Activated CD4-positive, alpha-beta T cell treated with anti-CD3 and anti-CD28 coated beads for 1 hour (primary cell): ENCODE results near the gene TTC21B.

Source experiments
- DNase-seq: peaks from one replicate; pipeline ENCODE4 v3.0.0-alpha.2; 2020

Gene TTC21B

DNA sequence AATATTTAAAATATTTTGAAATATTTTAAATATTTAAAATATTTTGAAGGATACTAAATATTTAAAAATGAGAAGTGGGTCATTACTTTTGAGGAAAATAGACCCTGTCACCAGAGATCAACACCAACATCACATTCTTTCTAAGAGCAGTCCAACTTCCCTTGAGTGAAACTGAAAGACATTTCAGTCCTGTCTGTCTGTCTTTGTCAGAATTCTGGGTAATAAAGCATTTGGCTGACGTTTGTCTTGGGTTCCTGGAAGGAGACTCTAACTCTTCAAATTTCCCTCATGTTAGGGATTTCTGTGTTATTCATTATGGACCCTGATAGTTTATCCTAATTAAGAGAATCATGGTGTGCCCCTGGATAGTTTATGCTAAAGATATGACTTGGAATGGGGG lies 32.8 kb downstream of the TTC21B start:
- no peak for DNase-seq

DNA sequence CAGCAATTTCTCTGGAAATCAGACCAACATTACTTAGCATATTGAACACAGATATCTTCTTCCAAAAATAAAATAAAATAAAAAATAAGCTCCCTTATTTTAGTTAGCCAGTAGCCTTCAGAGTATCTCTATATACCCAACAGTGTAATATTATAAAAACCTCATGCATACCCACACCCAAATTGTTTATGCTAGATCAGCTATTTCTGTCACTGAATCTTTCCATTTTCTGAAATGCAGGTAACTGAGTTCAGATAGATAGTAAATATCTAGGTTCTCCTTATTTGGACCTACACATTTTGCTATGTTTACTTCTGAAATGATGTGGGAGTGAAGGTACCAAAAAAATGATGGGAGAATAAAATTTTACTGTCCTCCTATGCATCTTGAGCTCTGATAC lies 39.9 kb downstream of the TTC21B start:
- no peak for DNase-seq

DNA sequence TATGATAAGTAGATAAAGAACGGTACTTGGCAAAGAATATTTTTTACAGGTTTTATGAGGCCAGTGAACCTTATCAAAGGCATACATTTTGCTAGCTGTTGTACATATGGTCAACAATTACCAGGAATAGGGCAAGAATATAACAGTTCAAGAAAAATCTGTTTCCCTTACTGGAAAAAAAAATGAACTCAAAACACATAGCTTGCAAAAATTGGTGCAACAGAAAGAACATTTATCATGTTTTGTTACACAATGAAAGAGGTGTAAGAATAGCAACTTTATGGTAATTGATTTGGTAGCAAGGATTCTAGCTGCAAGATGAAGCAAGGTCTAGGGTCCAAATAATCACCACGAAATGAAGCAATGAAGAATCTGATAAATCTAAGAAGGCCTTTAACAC lies 41.6 kb downstream of the TTC21B start:
- DNase-seq: no peak

DNA sequence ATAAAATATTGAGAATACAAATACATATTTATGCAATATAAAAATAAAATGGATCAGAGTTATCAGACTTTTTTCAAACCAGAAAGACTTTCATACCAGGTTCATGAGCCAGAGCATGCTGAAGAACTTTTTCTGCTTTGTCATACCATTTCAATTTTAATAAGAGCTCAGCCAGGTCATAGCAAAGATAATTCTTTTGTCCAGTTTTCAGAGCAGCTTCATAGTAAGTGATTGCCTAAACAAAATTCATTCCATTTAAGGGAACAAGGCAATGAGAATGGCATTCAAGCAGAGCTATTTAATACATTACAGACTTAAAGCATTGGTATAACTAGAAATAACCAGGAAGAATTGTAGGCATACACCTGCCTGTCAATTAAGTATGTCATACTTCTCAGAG lies 42.3 kb downstream of the TTC21B start:
- DNase-seq: no peak

DNA sequence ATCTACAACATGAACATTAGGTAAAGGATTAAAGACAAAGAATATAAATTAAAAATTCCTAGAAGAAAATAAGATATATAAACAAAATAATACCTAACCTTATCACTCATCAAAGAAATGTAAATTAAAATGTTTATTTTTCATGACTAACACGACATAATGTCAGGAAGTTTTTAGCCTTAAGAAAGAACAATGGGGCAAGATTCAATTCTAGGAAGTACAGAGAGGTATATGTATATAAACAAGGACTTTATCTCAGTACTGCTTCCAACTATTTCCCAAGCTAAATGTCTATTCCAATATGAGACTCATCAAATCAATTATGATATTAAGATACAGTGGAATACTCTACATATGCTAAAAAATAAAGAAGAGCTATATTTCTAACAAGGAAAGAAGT lies 44.1 kb downstream of the TTC21B start:
- DNase-seq: no peak

DNA sequence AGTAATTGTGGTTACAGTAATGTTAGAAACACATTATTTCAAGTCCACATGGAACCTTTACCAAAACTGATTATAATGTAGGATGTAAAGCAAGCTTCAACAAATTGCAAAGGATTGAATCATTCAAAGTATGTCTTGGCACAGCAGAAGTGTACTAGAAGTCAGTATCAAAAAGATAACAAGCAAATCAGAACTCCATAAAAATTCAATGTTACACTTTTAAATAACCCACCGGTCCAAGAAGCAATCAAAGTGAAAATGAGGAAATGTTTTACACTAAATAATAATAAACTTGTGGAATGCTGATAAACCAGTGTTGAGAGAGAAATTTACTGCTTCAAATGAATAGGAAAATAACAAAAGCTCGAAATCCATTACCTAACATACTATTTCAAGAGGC lies 47.7 kb downstream of the TTC21B start:
- no peak for DNase-seq

DNA sequence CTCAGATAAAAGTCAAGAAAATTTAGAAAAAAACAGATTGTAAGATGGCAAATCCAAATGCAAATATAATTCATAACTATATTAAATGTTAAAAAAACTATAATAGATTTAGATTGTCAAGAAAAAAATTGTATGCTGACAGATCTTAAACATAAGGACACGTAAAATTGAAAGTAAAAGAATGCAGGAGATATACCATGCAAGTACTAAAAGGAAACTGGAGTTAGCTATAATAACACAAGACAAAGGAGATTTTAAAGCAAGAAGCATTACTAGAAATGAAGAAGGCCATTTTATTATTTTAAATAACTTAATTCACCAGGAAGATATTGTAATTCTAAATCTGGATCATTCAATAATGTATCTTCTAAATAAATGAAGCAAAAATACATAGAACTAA lies 48.3 kb downstream of the TTC21B start:
- no peak for DNase-seq

DNA sequence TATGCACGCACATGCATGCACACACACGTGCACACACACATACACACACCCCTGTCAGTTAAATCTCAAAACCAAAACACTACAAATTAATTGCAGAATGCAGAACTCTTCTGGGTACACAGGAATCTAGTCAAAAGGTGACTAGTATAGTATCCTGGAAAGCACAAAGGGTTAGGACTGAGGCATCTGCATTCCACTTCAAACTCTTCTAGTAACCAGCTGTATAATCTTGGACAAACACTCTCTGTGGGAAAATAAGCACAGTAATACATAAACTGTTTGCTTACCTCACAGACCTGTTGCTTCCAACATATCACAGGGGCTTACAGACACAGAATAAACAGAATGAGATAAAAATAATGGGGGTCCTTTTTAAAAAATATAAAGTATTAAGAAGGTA lies 49.1 kb downstream of the TTC21B start:
- DNase-seq: no peak

DNA sequence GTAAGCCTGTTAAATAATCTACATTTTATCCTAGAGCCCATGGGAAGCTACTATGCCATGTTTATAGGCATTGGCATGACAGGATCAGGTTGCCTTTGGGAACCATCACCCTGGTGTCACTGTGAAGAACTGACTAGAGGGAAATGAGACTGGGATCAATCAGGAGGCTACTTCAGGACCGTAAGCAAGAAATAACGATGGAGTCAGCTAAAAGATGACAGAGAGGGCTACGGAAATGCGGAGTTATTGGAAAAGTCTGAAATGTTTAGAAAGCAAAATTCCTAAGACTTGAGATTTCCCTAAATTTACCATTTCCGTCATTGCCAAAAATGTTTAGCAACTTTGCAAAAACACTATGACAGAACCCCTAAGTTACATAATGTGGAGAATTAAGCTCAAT lies 50.2 kb downstream of the TTC21B start:
- no peak for DNase-seq

DNA sequence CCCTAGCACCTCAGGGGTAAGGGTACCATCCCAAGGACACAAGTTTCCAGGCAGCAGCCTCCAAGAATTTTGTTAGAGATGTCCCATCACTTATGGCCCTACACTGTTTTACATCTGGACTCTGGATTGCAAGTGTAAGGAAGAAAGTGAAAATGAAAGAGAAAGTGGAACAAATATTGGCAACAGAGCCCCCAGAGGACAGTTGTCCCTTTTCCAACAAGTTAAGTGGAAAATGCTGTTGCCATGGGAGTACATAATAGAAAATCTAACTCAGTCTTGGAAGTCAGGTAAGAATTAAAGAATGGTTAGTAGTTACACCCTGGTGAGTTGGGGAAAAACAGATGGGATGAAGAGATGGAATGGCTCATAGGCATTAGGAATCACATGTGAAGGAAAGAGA lies 50.6 kb downstream of the TTC21B start:
- no peak for DNase-seq

DNA sequence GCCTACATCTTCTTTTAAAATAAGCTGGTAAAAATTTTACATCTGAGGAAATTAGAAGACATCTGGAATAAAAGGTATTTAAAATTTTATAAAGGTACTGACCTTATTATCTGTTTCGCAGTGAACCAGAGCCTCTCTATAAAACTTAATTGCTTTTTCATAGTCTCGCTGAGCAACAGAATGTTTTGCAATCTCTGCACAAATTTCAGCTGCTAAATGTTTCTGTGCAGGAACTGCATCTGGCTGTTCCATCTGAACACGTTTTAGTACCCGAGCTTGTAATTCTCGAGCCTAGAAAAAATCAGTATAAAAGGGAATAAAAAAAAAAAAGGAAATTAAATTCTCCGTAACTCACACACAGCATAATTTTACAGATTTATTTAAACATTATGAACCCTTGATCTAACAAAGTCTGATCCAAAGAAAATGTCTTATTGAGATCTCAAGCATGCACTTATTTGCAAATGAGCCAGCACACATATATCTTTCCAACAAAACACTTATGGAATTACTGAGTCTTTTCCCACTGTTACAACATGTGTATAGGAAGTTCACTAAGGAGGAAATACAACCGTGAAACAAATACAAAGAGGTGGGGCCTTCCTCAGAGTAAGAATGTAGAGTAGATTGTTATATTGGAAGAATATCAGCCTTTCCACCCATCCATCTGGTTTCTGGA lies 51.8 kb downstream of the TTC21B start:
- DNase-seq: no peak

DNA sequence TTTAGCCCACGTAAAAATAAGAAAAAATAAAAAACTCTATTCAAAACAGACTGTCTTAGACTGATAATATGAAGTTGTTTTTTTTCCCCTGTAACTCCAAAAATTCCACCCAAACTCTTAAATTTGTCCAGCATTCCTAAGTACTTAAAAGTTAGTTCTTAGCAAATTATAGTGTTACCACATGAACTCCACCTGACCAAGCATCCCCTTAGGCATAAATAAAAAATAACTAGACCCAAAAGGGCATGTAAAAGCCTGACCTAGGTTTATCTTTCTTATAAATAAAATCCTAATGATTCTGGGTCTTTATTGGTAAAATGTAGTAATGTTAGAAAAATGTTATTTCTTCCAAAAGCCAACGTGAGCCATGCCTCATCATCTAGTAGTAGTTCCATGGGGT lies 54.3 kb downstream of the TTC21B start:
- DNase-seq: no peak

DNA sequence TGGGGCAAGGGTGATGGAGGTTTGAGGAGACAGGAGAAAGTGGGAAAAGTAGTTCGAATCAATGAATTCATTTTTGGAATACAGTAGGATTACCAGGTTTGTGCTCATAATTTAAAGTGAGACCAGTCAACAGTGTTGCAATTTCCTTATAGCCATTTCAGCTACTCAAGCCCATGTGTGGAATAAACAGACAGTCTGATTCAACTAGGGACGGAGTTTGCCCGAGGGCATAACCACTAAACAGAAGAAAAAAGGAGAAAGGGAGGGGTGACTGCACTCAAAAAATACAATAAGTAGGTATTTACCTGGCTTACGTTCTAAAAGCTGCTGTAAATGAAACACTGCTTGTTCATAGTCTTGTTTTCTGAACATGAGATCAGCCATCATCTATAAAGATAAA lies 55.2 kb downstream of the TTC21B start:
- DNase-seq: no peak

DNA sequence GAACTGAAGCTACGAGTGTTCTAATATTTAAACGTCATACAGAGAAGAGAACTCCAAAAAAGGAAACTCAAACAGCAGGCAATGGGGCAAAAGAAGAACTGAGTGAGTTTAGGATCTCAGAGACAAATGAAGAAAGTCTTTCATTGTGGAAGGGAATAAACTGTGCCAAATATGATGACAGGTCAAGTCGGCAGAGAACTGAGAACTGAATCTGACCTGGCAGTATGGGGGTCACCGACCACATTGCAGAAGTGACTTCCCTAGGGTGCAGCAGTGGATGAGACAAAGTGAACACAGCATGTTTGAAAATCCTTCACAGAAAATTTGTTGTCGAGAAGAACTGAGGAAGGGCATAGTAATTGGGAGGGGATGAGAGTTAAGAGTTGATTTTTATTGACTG lies 55.9 kb downstream of the TTC21B start:
- no peak for DNase-seq

DNA sequence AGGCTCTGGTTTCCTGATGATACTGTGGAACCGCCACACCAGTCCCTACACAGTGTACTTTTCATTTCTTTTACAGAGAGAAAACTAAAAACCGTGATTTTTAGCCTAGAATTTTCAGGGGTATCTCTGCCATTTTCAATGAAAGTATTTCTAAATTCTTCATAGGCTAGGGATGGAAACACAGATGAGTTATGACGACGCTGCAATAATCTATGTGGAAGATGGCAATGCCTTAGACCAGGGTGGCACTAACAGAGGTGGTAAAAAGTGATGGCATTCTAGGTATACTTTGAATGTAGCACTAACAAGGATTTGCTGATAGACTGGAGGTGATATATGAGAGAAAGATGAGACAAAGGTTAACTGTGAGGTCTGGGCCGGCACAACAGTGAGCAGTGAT lies 56.5 kb downstream of the TTC21B start:
- DNase-seq: no peak

DNA sequence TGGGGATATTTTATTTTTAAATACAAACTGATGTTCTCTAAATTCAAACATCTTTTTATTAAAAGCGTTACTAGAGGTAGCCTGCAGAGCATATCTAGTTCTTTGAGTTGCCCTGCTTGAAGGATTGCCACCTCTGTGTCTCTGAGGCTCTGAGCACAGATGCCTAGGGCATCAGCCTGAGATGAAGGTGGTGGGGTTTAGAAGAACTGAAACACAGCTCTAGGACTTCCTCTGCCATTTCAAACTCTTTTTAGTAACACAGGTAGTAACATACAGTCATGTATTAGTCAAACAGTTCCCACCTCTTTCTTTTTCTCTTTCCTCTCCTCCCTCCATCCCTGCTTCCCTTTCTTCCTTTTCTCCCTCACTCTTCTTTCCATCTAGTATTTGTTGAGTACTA lies 57.6 kb downstream of the TTC21B start:
- DNase-seq: no peak

DNA sequence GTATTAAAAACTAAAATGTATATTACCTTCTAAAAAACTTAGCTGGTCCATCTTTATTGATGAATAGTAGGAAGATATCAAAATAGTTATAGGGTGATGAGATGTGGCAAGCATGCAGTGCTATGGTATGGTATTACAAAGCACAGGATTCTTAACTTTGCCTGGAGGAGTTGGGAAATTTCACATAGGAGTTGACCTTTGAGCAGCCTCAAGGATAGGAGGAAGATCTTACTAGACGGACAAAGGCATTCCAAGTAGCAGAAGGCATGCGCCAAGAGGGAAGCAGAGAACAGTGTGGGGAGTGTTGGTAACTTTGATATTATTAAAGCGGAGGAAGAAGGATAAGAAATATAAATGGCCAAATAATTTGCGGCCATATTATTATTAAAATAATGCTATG lies 60.0 kb downstream of the TTC21B start:
- DNase-seq: no peak

DNA sequence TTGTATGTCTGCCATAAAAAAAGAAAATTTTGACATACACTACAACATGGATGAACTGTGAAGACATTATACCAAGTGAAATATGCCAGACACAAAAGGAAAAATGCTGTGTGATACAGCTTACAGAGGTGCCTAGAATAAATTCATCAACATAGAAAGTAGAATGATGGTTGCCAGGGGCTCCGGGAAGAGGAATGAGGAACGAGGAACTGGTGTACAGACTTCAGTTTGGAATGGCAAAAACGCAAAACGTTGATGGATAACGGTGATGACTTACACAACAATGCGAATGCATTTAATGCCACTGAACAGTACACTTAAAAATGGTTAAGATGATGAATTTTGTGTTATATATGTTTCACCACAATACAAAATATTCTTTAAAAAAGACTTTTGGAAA lies 61.0 kb downstream of the TTC21B start:
- DNase-seq: no peak

DNA sequence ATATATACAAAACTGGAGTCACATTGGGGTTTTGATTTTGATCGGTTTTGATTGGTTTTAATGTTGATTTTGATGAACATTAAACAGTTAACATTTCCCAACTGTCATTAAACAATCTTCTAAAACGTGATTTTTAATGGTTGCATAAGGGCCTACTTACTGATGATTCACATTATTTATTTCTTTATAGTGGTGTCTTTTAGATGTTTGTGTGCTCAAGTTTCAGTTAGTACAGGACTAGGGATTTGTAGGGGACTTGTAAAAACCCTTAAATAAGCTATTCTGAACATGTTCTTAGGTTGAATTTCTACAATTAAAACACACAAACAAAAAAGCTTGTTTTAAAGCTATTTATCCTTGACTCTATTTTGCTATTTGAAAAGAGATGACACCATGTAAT lies 61.6 kb downstream of the TTC21B start:
- DNase-seq: no peak

DNA sequence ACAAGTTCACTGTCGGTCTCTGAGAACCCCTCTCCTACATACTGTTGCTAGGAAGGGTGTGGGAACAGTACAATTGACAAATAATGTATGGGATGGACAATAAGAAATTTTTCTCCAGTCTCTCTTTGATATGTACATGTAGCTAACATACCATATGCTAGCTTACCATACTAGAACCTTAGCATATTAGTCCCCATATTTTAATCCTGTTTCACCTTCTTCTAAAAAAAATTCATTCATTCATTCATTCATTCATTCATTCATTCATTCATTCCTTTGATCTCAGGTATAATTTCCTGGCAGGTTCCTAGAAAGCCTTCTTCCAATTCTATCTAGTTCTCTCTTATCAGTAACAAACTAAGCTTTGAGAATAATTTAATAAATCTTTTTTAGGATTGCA lies 62.2 kb downstream of the TTC21B start:
- no peak for DNase-seq

DNA sequence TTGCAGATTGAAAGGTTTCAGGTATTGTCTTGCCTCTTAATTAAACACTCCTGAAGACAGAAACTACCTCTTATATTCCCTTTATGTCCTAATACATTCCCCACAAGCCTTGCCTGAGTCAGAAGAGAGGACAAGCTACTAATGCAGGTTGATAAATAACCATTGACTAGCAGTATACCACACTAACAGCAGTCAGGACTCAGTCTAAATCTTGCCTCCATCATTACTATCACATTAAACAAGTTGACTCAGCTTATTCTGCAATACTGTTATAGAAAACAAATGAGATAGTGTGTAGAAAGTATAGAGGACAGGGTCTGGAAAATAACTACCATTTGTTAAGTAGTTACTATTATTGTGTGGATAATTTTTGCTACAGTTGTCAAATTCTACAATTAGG lies 63.8 kb downstream of the TTC21B start:
- DNase-seq: no peak

DNA sequence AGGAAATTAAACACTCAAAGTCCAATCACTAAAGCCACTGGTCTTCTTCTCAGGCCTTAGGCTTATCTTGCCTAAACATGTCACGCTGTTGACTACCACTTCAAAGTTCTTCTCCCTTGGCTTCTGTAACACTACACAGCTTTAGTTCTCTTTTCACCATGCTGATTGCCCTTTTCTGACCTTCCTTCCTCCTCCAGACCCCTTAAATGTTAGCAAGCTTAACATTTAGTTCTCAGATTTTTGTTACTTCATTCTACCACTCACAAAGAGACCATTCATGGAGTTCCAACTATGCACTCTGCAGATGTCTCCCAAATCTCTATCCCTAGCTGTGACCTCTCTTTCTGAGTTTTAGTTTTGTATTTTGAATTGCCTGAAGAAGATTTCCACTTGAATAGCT lies 64.4 kb downstream of the TTC21B start:
- no peak for DNase-seq

DNA sequence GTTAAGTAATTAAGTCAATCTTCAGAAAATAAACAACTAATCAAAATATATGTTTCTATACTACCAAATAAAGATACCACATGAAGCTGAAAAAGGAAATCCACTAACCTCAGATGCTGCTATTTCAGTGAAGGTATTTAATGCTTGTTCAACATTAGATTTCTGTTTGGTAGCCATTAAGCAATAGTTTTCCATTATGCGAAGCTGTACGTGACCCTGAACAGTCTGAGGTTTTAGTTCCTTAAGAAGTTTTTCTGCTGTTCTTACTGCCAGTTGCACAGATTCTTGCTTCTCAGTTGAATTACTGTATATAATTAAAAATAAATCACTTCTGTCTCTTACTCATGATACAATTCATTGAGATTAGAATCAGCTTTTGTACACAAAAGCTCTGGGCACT lies 65.4 kb downstream of the TTC21B start:
- no peak for DNase-seq

DNA sequence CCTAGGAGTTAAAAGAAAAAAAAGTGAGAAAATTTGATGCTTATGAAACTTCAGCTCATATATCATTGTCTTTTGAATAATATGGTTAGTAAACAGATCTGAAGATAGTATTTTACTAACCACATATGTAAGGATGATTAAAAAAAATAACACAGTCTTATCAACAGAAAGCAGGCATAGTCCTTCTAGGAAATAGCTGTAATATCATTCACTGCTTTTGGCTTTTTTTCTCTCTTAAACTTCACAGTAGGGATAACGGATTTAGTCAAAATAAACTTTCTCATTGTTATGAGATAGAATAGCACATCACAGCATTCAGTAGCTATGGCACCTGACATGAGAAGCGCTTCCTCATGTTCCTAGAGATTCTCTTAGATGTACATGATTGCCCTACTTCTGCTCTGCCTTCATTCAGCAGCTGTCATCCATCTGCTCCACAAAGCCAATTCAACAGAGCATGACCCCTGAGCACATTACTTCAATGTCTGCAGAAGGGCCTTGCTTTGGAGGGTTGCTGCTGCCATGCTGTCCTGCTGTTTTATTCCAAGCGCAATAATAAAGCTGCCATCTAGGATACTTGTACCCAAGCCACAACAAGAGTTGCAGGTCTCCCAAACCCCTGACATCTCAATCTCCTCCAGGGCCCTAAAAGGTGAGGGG lies 67.0 kb downstream of the TTC21B start:
- no peak for DNase-seq
